ENCODE measurements around the gene SDK2. TPM values are rescaled to one million over a fixed set of nuclear protein-coding genes. Genes with fewer than 3 reads are reported as not detected.

The SDK2 gene
- polyA plus RNA-seq, 1 experiment: 0.04 TPM

GRCh38 chr17:73350864-73351263, 293.4 kb downstream of the SDK2 start:
- Histone ChIP-seq H3K27me3 (ENCODE audit: control insufficient read depth, insufficient read depth, low read length) (no peaks in the 10 kb centered on the region), H3K36me3 (ENCODE audit: control insufficient read depth, insufficient read depth, low read length) (no peaks in the 10 kb centered on the region), H3K4me3 (ENCODE audit: low read depth, low read length) (no peak overlapping the region)
- POLR2A ChIA-PET: no interaction called here
- DNase-seq (ENCODE audit: low read depth): no peak
- CTCF ChIA-PET: no interaction called here
- TF ChIP-seq, protein P1, sequence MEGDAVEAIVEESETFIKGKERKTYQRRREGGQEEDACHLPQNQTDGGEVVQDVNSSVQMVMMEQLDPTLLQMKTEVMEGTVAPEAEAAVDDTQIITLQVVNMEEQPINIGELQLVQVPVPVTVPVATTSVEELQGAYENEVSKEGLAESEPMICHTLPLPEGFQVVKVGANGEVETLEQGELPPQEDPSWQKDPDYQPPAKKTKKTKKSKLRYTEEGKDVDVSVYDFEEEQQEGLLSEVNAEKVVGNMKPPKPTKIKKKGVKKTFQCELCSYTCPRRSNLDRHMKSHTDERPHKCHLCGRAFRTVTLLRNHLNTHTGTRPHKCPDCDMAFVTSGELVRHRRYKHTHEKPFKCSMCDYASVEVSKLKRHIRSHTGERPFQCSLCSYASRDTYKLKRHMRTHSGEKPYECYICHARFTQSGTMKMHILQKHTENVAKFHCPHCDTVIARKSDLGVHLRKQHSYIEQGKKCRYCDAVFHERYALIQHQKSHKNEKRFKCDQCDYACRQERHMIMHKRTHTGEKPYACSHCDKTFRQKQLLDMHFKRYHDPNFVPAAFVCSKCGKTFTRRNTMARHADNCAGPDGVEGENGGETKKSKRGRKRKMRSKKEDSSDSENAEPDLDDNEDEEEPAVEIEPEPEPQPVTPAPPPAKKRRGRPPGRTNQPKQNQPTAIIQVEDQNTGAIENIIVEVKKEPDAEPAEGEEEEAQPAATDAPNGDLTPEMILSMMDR (IDR thresholded peaks at IDR 0.05; ENCODE audit: insufficient read depth, low read depth, low read length): no peak

DNA sequence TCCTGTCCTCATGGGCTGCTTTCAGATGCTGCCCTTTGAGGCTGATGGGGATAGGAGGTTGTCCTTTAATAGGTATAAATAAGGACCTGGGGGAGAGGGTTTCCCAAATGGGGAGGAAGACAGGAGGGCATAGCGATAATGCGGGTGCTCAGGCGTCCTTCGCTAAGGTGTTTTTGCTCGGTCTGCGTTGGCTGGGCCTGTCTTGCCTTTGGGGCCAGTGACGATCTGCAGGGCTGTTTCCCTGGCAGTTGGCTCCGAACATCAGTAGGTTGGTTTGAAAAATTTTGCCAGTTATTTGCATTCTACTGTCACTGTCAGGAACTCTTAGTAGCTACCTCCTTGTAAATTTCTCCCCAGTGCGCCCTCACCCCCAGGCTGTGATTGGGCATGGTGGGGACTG, 294.6 kb downstream of the SDK2 start:
- POLR2A ChIA-PET: no interaction called here
- CTCF ChIA-PET: interaction anchor here (0.6 to 0.7 kb wide), 2 partner anchors 10 to 20 kb away, joined by 3 read pairs; no protein-coding TSS in a partner anchor
- Histone ChIP-seq H3K27me3 (ENCODE audit: control insufficient read depth, insufficient read depth, low read length) (no peaks in the 10 kb centered on the region), H3K4me3 (ENCODE audit: low read depth, low read length) (no peak overlapping the region), H3K36me3 (ENCODE audit: control insufficient read depth, insufficient read depth, low read length) (no peaks in the 10 kb centered on the region)
- DNase-seq (ENCODE audit: low read depth): no peak
- TF ChIP-seq, protein P1 (IDR thresholded peaks at IDR 0.05; ENCODE audit: insufficient read depth, low read depth, low read length): no peak

GRCh38 chr17:73349138-73349537, 295.1 kb downstream of the SDK2 start:
- no peak for DNase-seq (ENCODE audit: low read depth)
- TF ChIP-seq, protein P1 (IDR thresholded peaks at IDR 0.05; ENCODE audit: insufficient read depth, low read depth, low read length): no peak
- Histone ChIP-seq H3K36me3 (ENCODE audit: control insufficient read depth, insufficient read depth, low read length) (no peaks in the 10 kb centered on the region), H3K27me3 (ENCODE audit: control insufficient read depth, insufficient read depth, low read length) (no peaks in the 10 kb centered on the region), H3K4me3 (ENCODE audit: low read depth, low read length) (no peak overlapping the region)
- POLR2A ChIA-PET: no interaction called here
- CTCF ChIA-PET: interaction anchor here (0.6 to 0.7 kb wide), 2 partner anchors 11 to 19 kb away, joined by 3 read pairs; no protein-coding TSS in a partner anchor

DNA sequence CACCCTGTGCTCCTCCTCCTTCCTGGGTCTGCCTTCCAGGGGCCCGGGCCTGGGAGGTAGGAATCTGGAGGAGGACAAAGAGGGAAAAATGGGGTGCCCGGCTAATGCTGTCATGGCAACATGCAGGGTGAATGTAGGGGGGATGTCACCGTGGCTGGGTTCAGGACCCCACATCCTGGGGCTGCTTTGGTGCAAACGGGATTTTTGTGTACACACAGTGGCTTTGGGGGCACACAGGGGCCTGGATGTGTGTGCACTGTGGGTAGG, 295.5 kb downstream of the SDK2 start:
- POLR2A ChIA-PET: no interaction called here
- CTCF ChIA-PET: no interaction called here
- Histone ChIP-seq H3K36me3 (ENCODE audit: control insufficient read depth, insufficient read depth, low read length) (no peaks in the 10 kb centered on the region), H3K27me3 (ENCODE audit: control insufficient read depth, insufficient read depth, low read length) (no peaks in the 10 kb centered on the region), H3K4me3 (ENCODE audit: low read depth, low read length) (no peak overlapping the region)
- TF ChIP-seq, protein P1 (IDR thresholded peaks at IDR 0.05; ENCODE audit: insufficient read depth, low read depth, low read length): no peak
- DNase-seq (ENCODE audit: low read depth): no peak

GRCh38 chr17:73348018-73348828, 296.0 kb downstream of the SDK2 start:
- TF ChIP-seq, protein P1 (IDR thresholded peaks at IDR 0.05; ENCODE audit: insufficient read depth, low read depth, low read length): no peak
- Histone ChIP-seq H3K36me3 (ENCODE audit: control insufficient read depth, insufficient read depth, low read length) (no peaks in the 10 kb centered on the region), H3K4me3 (ENCODE audit: low read depth, low read length) (no peak overlapping the region), H3K27me3 (ENCODE audit: control insufficient read depth, insufficient read depth, low read length) (no peaks in the 10 kb centered on the region)
- CTCF ChIA-PET: interaction anchor here (0.7 to 1.5 kb wide), 4 partner anchors 9 to 37 kb away, joined by 3 to 5 read pairs (median 3); no protein-coding TSS in a partner anchor
- POLR2A ChIA-PET: no interaction called here
- DNase-seq (ENCODE audit: low read depth): no peak
